H1 (cell line): ENCODE data around the gene COMT. TPM values are rescaled to one million over a fixed set of nuclear protein-coding genes. Genes with fewer than 3 reads are reported as not detected.

ENCODE experiments used
- ATF2 ChIP-seq: IDR thresholded peaks from 2 replicates; pipeline ENCODE4 v1.6.1; 2012; ENCODE audit warnings: low read length, inconsistent platforms
- BCL11A ChIP-seq, 2 experiments: IDR thresholded peaks; one replicate each; pipeline ENCODE4 v1.6.1; 2011; ENCODE audit warnings: low read depth in 2 of 2, low read length in 2 of 2, mild to moderate bottlenecking in 2 of 2
- CHD7 ChIP-seq: fragments of 300-600 bp; sonication (generic); IDR thresholded peaks from 2 replicates; pipeline ENCODE4 v1.7.1; 2012; ENCODE audit warnings: low read length, moderate library complexity, mild to moderate bottlenecking, inconsistent platforms; ENCODE audit not compliant: insufficient replicate concordance
- EZH2 ChIP-seq: fragments of 200-600 bp; sonication (generic); IDR thresholded peaks from 2 replicates; pipeline ENCODE4 v1.7.1; 2012; ENCODE audit warnings: low read depth, mild to moderate bottlenecking, moderate library complexity, low read length, inconsistent platforms; ENCODE audit not compliant: severe bottlenecking
- NRF1 ChIP-seq: IDR thresholded peaks from 2 replicates; pipeline ENCODE4 v1.6.1; 2011; ENCODE audit warnings: mild to moderate bottlenecking, low read depth, low read length, improper control_type of control experiment
- RFX5 ChIP-seq: IDR thresholded peaks from 2 replicates; pipeline ENCODE4 v1.6.1; 2011; ENCODE audit warnings: low read depth, low read length, improper control_type of control experiment, borderline replicate concordance
- SIX5 ChIP-seq: IDR thresholded peaks from 2 replicates; pipeline ENCODE4 v1.6.1; 2011; ENCODE audit warnings: mild to moderate bottlenecking, low read depth, low read length
- SUZ12 ChIP-seq: fragments of 200-600 bp; sonication (generic); IDR thresholded peaks from 2 replicates; pipeline ENCODE4 v1.6.1; 2012; ENCODE audit warnings: mild to moderate bottlenecking, inconsistent platforms, low read length, moderate library complexity, mixed read lengths
- TBP ChIP-seq: IDR thresholded peaks from 2 replicates; pipeline ENCODE4 v1.6.1; 2011; ENCODE audit warnings: low read depth, low read length, improper control_type of control experiment
- polyA plus RNA-seq, 7 experiments: library from polyadenylated mRNA; depleted of rRNA in 3 of 7; stranded (reverse) in 5 of 7; unstranded in 2 of 7; fragments of >200 nt in 5 of 7; fragments of 200-250 nt in 2 of 7; gene quantifications; 1 replicate in 5 of 7; 2 replicates in 1 of 7; 4 replicates in 1 of 7; pipeline versions ENCODE4 v1.2.1 to v1.2.3, GENCODE V29; 2011 to 2013; ENCODE audit warnings: missing spikeins in 2 of 7, mixed read lengths in 2 of 7
- total RNA-seq: library from RNA; stranded (reverse); fragmentation: NEBNext Ultra II Directional; extraction: Animal tissue kit (Norgen Biotek cat#: 25700); gene quantifications from 2 replicates; pipeline ENCODE4 v1.2.1, GENCODE V29; 2021

The COMT gene
- total and polyA plus RNA-seq, 2 of the 8 experiments (the other 6 are each of a cell fraction or from before 2014, with no cell fraction given), result 15.2 to 33.7 TPM

GRCh38 chr22:19974268-19974861, 32.8 kb downstream of the COMT start (continued):
- no peak for TF ChIP-seq SUZ12
- TF ChIP-seq CHD7, result no peak
- TF ChIP-seq NRF1, result no peak
- TF ChIP-seq TBP, result no peak
- no peak for TF ChIP-seq SIX5
- no peak for TF ChIP-seq EZH2
- TF ChIP-seq BCL11A (IDR thresholded peaks at IDR 0.05; ENCODE audit: low read depth in 2 of 2, low read length in 2 of 2), result no peak
- no peak for TF ChIP-seq ATF2
- peak; percentile 65; the same call in 1 of the 2 replicates for TF ChIP-seq RFX5
